ENCODE measurements around the gene CLCN7.
A peak's percentile ranks its signal among the peaks of the same experiment; 100 is the strongest.

The CLCN7 gene

DNA sequence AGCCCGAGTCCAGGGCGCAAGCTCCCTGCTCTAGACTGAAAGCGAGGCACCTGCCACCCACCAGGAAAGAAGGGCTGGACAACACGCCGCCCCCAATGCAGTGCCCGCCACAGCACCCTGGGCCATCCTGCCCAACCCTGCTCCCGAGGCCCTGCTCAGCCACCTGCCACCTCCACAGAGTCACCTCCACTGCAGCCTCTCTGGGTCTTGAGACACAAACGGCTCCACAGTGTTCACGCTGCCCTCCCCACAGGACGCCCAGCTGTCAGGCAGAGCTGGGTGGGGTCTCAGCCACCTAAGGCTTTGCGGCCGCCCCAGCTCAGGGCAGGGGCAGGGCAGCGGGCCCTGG lies 9.3 kb downstream of the CLCN7 start:
- DNase-seq = no peak

DNA sequence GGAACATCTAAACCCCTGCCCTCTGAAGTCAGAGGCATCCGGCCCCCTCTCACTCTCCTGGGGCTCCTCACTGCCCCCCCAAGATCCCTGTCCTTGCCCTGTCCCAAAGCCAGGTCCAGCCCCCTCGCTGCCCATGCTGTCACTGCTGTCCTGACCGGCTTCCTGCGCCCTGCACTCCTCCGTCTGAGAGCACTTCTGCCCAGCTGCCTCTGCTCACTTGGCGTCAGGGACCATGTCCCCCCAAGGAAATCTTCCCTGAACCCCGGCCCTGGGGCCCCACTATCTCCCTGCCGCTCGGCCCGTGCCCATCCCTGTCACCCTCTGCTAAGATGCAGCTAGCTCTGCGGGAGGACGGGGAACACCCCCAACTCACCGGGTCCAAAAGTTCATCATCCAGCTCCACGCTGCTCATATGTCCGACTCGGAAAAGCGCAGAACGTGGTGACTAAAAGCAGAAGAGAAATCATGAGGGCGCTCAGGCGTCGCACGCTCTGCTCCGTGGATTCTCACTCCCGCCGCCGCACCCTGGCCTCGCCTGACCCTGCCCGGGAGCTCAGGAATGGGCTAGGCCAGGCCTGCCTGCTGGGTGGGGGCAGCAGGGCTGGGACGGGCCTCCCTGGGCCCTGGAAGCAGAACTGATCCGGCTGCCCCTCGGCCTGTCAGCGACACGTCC lies 9.8 kb downstream of the CLCN7 start:
- no peak for DNase-seq

DNA sequence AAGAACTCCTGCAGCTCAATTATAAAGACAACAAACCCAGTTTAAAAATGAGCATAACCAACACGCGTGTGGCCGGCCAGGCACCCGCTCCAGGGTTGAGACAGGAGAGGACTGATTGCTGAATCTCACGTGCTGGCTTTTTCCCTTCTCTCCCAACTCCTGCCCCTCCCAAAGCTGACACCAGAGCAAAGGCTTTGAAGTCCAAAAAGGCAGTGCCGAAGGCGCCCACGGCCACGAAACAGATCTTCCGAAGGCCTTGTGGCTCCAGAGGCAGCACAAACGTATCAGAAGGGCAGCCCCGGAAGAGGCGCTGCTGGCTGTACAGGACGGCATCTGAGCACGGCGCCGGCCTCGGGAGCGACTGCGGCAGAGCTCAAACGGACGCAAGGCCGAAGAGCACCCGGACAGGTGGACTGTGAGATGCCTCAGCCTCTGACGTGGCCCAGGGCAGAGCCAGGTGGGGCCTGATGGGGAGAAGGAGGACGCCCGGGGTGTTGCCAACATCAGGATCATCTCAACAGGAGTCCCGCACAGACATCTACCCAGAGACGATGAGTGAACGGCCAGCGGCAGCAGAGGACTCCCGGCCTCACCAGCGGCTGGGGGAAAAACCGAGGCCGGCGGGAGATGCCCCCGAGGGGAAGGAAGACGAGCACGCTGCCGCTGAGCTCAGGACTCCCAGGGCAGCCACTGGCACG lies 10.5 kb downstream of the CLCN7 start:
- DNase-seq = no peak

GRCh38 chr16:1461146-1461545 lies 13.7 kb downstream of the CLCN7 start:
- no peak for DNase-seq

DNA sequence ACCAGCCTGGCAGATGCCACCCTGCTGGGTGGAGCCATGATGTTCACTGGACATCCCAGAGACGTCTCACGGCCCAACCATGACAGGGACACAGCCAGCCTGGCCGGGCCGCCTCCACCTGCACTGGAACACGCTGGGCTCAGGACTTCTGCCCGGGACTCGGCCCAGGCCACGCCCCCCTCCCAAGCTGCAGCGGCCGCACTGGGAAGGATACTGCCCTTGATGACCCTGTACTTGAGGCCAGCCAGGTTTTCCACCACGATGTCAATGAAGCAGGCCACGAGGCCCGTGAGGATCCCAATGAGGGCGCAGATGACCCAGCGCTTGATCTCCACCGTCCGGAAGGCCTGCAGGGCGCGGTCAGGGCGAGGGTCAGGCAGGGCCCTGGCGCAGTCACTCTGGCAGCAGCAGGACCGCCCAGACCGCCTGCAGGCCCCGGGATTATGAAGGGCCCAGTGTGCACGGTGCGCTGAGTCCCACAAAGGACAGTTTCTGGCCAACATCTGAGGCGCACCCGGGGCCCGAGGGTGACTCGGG lies 14.2 kb downstream of the CLCN7 start:
- DNase-seq = no peak

DNA sequence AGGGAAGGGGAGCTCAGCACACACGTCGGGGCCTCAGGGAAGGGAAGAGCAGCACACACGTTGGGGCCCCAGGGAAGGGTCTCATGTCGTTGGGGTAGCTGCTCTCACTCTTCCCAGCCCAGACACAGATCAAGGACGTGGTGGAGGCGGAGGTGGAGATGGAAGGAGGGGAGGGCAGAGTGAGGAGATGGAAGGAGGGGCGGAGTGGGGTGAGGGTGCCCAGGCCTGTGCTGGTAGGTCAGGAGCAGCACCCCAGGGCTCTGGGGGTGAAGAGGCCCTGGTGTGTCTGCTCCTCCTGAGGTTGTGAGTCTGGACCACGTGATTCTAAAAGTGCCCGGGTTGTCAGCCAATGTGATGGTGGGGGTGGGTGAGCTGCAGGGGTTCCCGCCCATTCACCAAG lies 14.9 kb downstream of the CLCN7 start:
- DNase-seq = no peak

DNA sequence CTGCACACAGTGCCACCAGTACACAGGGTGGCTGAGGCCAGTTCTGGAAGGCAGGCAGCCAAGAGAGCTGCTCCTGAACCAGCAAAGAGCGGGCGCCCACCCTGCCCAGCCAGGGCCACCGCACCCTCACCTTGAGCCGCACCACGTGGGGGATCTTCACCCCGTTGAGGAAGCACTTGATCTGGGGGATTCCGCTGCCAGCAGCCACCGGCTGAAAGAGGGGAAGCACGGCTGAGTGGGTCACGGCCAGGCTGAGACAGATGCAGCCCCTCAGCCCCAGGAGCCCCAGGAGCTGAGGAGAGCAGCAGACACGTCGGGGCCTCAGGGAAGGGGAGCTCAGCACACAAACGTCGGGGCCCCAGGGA lies 15.9 kb downstream of the CLCN7 start:
- no peak for DNase-seq

DNA sequence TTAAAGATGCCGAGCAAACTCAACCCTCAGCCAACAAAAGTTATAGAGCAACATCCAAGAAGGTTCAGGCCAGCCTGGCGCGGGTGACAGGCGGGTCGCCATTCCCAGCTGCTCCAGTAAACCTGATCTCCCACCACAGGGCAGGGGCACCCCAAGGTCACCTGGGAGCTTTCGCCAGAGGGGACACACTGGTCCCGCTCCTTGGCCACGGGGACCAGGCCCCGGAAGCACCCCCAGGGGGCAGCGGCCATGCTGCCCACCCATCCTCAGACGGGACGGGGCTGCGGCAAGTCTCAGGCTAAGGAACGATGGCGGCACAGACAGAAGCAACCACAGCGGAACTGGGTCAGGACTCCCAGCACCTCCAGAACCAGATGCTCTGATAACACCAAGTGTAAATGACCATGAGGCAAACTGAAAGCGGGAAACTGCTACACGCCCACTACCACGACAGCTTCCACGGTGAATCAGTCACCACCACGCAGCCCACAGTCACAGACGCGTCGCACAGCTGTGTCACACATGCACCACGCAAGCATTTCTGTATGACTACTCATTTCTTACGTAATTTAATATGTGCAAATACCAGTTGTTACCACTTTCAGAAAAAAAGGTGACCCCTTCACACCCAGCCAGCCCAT lies 16.4 kb downstream of the CLCN7 start:
- peak in 3 of 58 donors; percentile 1 to 37 (median 22) for DNase-seq

DNA sequence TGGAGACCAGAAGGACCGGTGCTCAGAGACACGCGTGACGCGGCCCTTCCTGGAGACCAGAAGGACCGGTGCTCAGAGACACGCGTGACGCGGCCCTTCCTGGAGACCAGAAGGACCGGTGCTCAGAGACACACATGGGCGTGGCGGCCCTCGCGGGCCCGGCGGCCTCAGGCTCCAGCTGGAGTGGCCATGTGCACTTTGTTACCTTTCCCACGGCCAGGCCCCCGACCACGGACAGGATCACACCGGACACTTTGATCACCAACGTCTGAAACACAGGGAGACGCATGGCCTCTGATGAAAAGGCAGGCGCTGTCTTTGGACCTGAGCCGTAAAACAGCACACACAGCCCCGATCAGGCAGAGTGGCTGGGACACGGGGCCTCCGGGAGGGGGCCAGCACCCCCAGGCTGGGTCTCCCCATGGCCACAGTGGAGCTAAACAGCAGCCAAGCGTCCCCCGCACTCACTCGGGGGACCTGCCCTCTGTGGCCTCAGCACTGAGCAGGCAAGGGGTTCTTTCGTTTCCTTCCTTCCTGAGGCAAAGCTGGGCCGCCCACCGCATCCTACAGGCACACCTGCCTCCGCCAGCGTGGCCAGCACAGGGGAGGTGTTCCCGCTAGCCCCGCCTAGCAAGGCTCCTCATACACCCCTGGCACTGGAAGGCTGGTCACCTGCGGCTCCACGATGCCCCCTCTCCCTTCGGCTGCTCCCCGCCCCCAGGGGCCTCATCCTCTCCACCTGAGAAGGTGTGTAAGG lies 17.2 kb downstream of the CLCN7 start:
- no peak for DNase-seq

GRCh38 chr16:1456951-1457350 lies 17.9 kb downstream of the CLCN7 start:
- no peak for DNase-seq

- no peak for DNase-seq
Observed at GRCh38 chr16:1455190-1456171, 19.3 kb downstream of the CLCN7 start.

DNA sequence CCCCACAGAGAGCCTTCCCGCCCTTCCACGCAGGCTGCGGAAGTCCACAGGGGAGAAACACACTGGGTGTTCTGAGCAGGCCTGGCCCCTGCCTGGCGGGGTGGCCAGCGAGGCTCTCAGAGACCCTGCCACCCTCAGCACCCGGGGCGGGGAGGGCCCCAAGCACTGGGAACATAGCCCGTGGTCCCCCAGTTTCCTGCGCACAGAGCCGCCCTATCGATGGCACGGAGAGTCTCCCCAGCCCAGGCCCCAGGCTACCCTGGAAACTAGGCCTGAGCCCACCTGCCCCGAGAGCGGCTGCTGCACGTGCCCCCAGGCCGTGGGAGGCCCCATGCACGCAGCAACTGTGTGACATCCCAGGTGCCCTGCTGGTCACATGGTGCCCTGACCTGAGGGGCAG lies 20.3 kb downstream of the CLCN7 start:
- DNase-seq = no peak

DNA sequence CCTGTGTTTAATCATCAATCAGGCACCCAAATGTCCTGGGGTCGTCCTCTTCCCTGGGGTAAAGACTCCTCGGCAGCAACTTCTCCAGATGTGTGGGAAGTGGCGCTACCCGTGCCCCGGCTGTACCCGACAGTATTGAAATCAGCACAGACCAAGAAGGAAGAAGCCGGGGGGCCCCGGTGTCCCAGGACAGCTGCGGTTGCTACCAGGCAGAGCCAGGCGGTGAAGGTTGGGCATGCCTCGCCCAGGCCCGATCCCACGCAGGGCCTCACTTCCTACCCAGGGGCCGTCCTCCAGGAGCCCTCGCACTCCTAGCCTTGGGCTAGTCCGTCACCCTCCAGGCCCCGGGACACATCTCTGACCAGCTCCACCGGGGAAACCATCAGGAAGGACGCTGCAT lies 21.5 kb downstream of the CLCN7 start:
- no peak for DNase-seq

DNA sequence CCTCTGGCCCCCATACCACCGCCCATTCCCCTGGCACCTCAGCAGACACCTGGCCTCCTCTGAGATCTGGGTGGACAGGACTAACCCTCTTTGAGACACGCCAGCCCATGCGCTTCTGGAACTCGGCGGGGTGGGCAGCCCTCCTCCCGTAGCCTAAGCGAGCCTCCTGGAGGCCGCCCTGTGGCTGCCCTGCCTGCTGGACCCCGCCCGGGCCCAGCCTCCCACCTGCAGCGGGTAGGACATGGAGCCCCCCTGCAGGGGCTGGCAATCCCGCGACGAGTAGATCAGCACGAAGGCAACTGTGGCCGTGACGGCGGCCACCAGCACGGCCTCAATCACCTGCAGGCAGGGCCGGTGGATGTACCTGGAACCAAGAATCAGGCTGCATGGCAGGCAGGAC lies 22.3 kb downstream of the CLCN7 start:
- DNase-seq = no peak

DNA sequence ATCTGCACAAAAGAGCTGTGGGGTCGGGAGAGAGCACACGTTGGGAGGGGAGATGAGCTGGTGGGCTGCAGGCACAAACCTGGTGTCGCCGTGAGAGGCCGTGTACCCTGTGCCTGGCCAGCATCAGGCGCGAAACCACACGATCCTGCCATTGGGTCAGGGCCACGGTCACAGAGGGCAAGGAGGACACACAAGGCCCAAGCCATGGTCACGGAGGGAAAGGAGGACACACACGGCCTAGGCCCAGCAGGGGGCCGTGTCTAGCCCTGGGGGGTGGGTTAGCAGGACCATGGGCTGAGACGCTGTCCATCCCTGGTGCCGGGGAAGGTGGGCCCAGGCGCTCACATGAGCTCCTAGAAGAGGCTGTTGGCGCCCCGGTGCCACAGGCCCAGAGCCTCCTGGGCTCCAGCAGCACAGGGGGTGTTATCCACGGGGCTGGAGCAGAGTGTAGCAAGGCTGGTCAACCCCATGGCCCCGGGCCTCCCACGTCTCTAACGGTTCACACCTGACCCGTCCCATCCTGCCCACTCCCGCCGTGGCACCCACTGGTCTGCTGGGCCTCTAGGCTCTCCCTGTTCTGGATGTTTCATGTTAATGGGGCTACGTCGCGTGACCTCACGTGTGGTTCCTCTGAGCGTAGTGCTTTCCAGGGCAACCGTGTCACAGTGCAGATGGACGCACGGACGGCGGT lies 23.0 kb downstream of the CLCN7 start:
- DNase-seq = no peak

GRCh38 chr16:1450841-1451240 lies 24.0 kb downstream of the CLCN7 start:
- no peak for DNase-seq

- no peak for DNase-seq
Observed at GRCh38 chr16:1450218-1450617, 24.6 kb downstream of the CLCN7 start.

GRCh38 chr16:1449201-1449788 lies 25.5 kb downstream of the CLCN7 start:
- no peak for DNase-seq

DNA sequence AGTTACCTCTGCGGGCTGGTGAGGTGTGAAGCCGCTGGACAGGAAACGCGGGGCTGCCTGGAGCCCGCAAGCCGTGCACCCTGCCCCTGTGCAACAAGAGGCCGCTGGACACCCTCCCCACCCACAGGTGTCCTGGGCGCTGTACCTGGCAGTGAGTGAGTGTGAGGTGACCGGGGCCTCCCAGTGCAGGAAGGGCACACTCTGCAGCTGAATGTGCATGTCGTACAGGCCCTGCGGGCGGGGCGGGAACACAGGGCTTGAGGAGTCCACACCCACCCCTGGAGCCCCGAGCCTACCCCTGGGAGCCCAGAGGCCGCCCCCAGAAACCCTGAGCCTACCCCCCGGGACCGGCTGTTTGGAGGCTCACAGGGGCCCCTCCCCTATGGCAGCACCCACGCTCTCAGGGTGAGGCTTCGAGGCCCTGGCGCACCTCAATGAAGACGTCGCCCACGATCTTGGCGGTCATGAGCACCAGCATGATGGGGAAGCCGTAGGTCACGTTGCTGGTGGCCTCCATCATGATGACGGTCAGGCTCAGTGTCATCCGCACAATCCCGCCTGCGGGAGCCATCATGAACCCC lies 26.2 kb downstream of the CLCN7 start:
- DNase-seq = no peak
